Left ventricle myocardium inferior (tissue), 1 donor: Measurements from ENCODE around the gene MYH9. TPM values are rescaled to one million over a fixed set of nuclear protein-coding genes. Genes with fewer than 3 reads are reported as not detected.
A peak's percentile ranks its signal among the peaks of the same experiment; 100 is the strongest.

ENCODE experiments used
- DNase-seq: peaks from one replicate; pipeline ENCODE4 v3.0.0-alpha.2; 2020
- H3K27ac ChIP-seq: fragments of 200-600 bp; replicated peaks from 2 replicates; pipeline ENCODE4 v1.8.0; 2021
- H3K27me3 ChIP-seq: fragments of 200-600 bp; 2 replicates; pipeline ENCODE4 v1.8.0; 2021; ENCODE audit warnings: low read depth
- H3K36me3 ChIP-seq: fragments of 200-600 bp; 2 replicates; pipeline ENCODE4 v1.8.0; 2021
- H3K4me1 ChIP-seq: fragments of 200-600 bp; 2 replicates; pipeline ENCODE4 v1.8.0; 2021
- H3K4me3 ChIP-seq: fragments of 200-600 bp; 2 replicates; pipeline ENCODE4 v1.8.0; 2021; ENCODE audit warnings: mild to moderate bottlenecking, moderate library complexity
- H3K9me3 ChIP-seq: fragments of 200-600 bp; replicated peaks from 2 replicates; pipeline ENCODE4 v1.8.0; 2021
- CTCF ChIP-seq: fragments of 200-600 bp; IDR thresholded peaks from 2 replicates; pipeline ENCODE4 v1.8.0; 2021; ENCODE audit warnings: antibody characterized with exemption, mild to moderate bottlenecking, borderline replicate concordance
- intact Hi-C: fragments of 100-400 bp; cut with micrococcal nuclease; formaldehyde crosslinking; loops from one replicate; pipeline ENCODE4 v1.11.0; 2022
- total RNA-seq: library from RNA; stranded (reverse); fragmentation: NEBNext Ultra II Directional; extraction: Animal tissue kit (Norgen Biotek cat#: 25700); gene quantifications from one replicate; pipeline ENCODE4 v1.2.1, GENCODE V29; 2021
- donor health status: DM: no; HTN: yes; CAD: no; lungs with severe emphysema.

MYH9 gene
- total RNA-seq, 1 donor from 2014 or later: 150 TPM

GRCh38 chr22:36379593-36380361, 8.0 kb downstream of the MYH9 start:
- Histone ChIP-seq H3K4me3 (peak overlapping the region; percentile 28), H3K9me3 (no peaks in the 10 kb centered on the region), H3K36me3 (peaks cover 13% of the 10 kb centered on the region), H3K27ac (peak overlapping the region; percentile 100), H3K4me1 (peaks cover 100% of the 10 kb centered on the region), H3K27me3 (no peaks in the 10 kb centered on the region)
- intact Hi-C loops: loop anchor here (10.0 kb wide), 1 partner anchor 45 kb away; no protein-coding TSS in a partner anchor
- DNase-seq: no peak
- no peak for TF ChIP-seq CTCF

GRCh38 chr22:36378869-36379217, 8.9 kb downstream of the MYH9 start:
- H3K9me3 ChIP-seq: no peaks in the 10 kb centered on the region
- H3K27me3 ChIP-seq: no peaks in the 10 kb centered on the region
- TF ChIP-seq CTCF: no peak
- peak overlapping the region; percentile 100 for H3K27ac ChIP-seq
- H3K4me3 ChIP-seq: no peak overlapping the region
- DNase-seq: no peak
- H3K36me3 ChIP-seq: peaks cover 13% of the 10 kb centered on the region
- peaks cover 100% of the 10 kb centered on the region for H3K4me1 ChIP-seq
- intact Hi-C loops: no loop called here

- Histone ChIP-seq H3K27me3 (no peaks in the 10 kb centered on the region), H3K4me1 (peaks cover 100% of the 10 kb centered on the region), H3K27ac (peak overlapping the region; percentile 100), H3K36me3 (peaks cover 13% of the 10 kb centered on the region), H3K9me3 (no peaks in the 10 kb centered on the region), H3K4me3 (peak overlapping the region; percentile 15)
- intact Hi-C loops: no loop called here
- DNase-seq: no peak
- no peak for TF ChIP-seq CTCF
Measured at GRCh38 chr22:36378080-36378868, 9.5 kb downstream of the MYH9 start.

- intact Hi-C loops: no loop called here
- Histone ChIP-seq H3K9me3 (no peaks in the 10 kb centered on the region), H3K27me3 (no peaks in the 10 kb centered on the region), H3K36me3 (peaks cover 13% of the 10 kb centered on the region), H3K27ac (peak overlapping the region; percentile 100), H3K4me1 (peaks cover 100% of the 10 kb centered on the region), H3K4me3 (peak overlapping the region; percentile 15)
- no peak for TF ChIP-seq CTCF
- no peak for DNase-seq
Measured at GRCh38 chr22:36377022-36377631, 10.6 kb downstream of the MYH9 start.

GRCh38 chr22:36376265-36376664, 11.5 kb downstream of the MYH9 start:
- intact Hi-C loops: no loop called here
- DNase-seq: no peak
- TF ChIP-seq CTCF: no peak
- Histone ChIP-seq H3K27ac (peak overlapping the region; percentile 100), H3K9me3 (no peaks in the 10 kb centered on the region), H3K4me3 (no peak overlapping the region), H3K36me3 (peaks cover 12% of the 10 kb centered on the region), H3K4me1 (peaks cover 100% of the 10 kb centered on the region), H3K27me3 (no peaks in the 10 kb centered on the region)
